HG03442 (cell line): ENCODE measurements around the gene LRIG1.

ENCODE experiments used
- ATAC-seq: cut with Tn5 transposase; IDR thresholded peaks from one replicate; pipeline ENCODE4 v1.9.1; 2021; ENCODE audit warnings: mild to moderate bottlenecking, moderate library complexity; ENCODE audit not compliant: unreplicated experiment

The LRIG1 gene

GRCh38 chr3:66490984-66491383, 9.8 kb downstream of the LRIG1 start:
- ATAC-seq, result no peak

DNA sequence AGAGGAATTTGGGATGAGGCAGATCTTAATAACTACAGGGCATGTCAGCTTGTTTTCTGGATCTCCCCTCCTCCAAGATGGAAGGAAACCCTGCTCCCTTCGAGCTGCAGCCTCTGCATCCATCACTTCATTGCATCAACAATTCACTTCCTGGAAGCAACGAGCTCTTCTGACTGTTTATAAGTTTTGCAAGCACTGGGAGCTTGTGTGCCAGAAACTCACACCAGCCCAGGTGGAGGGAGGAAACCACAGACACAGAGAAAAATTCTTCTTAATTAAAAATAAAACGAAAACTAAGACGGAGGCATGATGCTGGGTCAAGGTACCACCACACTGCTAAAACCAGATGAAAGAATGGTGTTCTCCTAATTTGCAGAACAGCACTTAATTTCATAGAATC, 10.6 kb downstream of the LRIG1 start:
- no peak for ATAC-seq

DNA sequence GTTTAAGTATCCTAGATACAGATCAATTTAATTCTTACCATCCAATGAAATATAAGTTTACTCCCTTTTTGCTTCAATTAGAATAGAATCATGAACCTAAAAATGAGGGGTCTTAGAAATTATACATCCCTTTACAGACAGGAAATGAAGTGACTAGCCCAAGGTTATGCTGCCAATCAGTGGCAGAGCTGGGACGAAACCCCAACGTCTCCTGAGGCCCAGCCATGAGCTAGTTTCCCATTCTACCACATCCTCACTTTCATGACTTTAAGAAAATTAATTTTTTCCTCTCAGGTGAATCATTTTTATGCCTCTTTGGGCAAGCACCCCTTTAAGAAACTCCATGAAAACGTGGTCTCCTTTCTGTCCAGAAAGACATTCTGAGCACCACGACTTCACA, 11.2 kb downstream of the LRIG1 start:
- ATAC-seq, result no peak

DNA sequence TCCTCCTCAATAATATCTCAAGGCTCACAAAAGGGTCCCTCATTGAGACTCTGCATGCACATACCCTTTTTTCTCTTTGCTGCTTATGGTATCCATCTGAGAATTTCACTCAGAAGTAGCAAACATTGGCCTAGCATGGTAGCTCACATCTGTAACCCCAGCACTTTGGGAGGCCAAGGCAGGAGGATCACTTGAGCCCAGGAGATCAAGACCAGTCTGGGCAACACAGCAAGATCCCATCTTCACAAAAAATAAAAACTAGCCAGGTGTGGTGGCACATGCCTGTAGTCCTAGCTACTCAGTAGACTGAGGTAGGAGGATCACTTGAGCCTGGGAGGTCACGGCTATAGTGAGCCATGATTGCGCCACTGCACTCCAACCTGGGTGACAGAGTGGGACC, 11.7 kb downstream of the LRIG1 start:
- no peak for ATAC-seq

GRCh38 chr3:66488492-66488891, 12.3 kb downstream of the LRIG1 start:
- no peak for ATAC-seq

DNA sequence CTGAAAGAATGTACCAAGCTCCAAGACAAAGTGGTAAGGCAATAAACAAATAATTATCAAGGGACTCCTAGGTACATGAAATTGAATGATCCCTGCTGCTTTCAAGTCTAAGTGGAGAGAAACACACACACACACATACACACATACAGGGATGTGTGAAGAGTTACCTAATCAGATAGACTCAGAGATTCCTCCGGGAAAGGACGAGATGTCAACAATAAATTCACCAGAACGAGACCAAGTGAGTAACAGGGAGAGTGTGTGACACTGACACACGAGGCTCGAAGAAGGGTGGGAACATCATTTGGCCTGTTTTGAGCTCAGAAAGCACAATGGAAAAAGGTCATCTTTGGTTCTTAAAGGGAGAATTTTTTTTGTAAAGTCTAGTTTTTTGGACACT, 13.4 kb downstream of the LRIG1 start:
- no peak for ATAC-seq

GRCh38 chr3:66486646-66487045, 14.2 kb downstream of the LRIG1 start:
- no peak for ATAC-seq

DNA sequence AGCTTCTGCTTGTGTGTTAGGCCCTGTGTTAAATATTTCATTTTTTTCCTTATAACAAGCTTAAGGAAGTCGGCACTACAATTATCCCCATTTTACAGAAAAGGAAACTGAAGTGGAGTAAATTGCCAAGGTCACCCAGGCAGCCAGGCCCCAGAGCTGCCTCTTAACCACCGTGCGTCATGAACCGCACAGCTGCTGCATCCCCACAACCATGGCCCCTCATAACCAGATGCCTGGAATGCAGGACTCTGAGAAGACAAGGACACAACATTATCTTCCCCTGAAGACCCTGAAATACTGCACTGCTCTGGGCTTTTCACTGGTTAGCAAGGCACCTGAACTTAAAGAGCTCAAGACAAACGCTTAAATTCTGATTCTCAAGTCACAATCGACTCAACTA, 14.6 kb downstream of the LRIG1 start:
- ATAC-seq, result no peak

DNA sequence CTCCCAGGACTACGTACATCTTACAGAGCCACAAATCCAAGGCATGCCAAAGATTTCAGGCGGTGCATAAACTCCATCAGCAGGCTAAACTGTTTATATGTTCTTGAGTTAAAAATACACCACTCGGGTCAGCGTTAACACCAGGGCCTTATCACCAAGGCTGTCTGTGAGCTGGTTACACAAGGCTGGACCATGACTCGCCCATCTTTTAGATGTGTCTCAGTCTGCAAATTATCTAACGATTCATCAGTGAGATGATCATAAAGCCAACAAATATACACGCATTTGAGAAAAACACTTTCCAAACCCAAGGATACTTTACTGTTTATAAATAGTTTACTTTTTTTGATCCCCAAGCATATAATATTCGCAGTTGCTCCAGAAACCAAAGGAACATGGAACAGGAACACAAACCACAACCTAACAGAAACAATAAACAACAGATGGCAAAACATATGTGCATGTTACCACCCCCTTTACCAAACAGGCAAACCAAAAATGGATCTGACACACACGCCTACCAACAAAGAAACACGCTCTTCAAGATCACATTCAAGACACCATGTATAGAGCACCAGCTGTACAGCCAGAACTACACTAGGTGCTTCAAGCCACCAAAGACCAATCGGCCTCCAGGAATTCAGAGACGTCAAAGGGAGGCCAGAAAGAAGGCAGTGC, 15.4 kb downstream of the LRIG1 start:
- no peak for ATAC-seq

- ATAC-seq, result no peak
These were observed 16.5 kb downstream of the LRIG1 start for GRCh38 chr3:66484106-66484844.

DNA sequence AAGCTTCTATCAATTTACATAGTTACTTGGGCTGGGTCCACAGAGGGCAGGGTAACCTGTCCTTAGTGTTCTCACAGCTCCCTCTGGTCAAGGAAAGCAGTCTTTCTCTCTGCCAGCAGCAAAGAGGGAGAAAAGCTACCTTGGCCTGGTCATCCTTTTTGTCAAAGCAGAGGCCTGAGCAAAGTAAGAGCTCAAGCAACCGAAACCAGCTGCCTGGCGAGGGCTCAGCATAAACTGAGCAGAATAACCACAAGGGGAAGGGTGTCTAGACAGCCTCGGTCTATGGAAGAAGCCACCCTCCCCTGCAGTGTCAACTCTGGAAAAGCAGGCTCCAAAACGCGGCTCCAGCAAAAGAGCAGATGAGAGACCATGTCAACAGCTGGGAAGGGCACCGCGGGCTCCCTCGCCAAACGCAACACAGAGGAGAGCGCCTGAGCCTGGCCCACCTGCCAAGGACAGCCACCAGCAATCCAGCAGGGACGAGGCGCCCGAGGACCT, 17.4 kb downstream of the LRIG1 start:
- ATAC-seq, result no peak

DNA sequence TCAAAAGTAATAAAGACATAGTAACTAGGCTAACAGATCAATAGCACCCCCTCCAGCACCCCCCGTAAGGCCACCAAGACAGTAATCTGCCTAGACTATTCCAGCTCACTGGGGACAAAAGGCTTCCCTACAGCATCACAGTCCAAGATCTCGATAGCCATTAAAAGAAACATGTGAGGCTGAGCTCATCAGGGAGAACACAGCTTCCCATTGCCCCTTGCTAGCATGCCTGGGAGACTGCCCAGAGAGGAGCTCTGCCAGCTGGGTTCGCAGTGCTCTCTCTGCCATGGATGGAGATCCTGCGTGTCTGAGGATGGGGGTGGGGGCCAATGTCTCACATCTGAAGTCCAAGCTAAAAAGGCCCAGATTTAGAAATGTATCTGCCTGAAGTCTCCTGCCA, 17.8 kb downstream of the LRIG1 start:
- no peak for ATAC-seq

DNA sequence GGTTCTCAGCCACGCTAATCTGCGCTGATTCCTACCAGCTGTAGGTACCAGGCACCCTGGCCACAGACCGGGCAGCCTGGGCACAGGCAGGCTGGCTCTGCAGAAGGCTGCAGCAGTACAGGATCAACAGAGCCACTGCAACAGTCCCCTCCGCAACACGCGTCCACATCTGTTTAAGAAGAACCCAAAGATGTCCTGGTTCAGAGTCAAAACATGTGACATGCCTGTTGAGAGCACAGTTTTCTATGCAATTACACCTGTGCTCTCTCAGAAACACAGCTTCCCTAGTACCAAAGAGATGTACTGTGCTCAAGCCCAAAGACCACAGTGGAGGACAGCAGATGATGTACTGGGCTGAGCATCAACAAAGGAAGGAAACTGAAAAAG, 18.8 kb downstream of the LRIG1 start:
- no peak for ATAC-seq

DNA sequence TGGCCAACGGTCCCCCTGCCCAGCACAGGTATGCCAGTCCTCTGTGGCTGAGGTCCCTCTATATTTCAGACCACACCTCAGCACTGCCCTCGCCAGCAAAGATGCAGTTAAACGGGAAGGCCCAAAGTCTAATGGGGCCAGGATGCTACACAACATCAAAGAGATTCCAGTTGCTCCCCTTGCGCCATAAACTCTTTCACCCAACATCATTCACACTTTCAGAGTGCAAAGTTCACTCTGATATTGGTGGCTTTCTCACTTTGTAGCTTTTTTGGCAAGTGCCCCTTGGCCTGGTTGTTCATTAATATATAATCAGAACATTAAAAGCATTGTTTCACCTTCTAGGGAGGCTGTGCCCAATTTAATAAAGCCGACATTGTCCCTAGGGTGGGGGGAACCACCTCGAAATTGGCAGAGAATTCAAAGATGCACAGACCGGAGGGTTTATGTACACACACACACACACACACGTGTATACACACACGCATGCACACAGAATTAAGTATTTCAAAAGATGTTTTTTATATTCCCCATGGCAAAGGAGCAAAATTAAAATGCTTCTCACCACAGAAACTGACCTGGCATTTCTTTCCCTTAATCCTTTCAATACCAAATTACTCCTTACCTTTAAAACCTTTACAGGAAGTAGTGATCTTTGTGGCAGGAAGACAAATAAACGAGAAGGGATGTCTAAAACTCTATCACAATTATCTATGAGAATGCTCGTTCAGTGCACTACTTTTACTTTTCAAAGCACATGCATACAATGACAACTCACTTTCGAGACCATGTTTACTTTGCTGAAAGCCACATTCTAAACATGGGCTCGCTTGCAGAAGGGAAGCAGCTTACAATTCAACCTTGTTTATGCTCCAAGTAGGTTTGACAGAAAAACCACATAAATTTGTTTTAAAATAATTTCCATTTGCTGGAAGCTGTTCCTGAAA, 19.5 kb downstream of the LRIG1 start:
- ATAC-seq, result no peak

DNA sequence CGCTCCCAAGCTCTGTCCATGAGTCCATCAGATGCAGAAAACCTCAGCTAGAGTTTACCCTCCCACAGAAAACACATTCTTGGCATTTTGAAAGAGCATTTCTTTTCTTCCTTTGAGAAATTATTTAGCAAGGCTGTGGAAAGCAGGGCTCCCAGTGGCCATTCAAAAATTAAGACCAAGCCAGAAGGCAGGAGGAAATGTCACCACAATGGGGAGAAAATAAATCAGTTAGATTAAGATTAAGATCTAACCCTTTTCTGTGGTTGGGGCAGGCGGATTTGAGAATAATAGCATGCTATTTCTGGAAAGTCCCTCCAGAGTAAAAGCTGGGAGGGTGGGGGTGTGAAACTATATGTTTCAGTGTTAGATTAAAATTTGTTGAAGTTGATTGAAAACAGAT, 20.2 kb downstream of the LRIG1 start:
- peak; percentile 34 for ATAC-seq

GRCh38 chr3:66479532-66479947, 21.3 kb downstream of the LRIG1 start:
- ATAC-seq, result peak; percentile 43

DNA sequence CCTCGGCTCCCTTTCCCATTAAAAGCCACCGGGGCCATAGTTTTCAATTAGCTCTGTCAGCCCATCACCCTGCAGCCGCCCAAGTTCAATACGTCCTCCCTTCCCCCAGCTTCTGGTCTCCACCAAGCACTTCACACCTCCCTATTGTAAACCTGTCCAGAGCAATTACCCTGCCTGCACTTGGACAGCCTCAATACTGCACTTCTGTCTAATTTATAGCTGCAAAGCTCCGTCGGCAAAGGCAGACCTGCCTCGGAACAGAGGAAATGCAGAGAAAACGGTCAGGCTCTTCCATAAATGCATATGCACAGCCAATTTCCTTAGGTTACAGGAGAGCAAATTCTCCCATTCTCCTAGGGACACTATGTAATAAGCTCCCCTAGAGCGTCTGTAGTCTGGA, 21.9 kb downstream of the LRIG1 start:
- no peak for ATAC-seq

DNA sequence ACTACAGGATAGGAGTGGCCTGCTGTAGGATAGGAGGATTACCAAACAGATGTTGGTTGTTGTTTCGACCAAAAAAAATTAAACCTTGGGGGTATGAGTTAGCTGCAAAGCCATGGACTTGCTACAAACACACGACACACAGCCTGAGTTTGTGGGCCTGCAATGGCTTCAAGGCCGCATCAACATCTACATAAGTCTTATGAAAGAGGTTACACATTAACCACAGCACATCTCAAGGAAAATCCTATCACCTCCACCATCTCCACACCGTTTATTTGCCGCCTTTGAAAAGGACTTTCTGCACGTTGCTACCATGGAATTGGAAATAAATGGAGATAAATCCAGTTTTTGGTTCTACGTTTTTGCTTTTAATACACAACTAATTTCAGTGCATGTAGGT, 23.0 kb downstream of the LRIG1 start:
- ATAC-seq, result no peak

GRCh38 chr3:66476852-66477381, 23.9 kb downstream of the LRIG1 start:
- no peak for ATAC-seq

DNA sequence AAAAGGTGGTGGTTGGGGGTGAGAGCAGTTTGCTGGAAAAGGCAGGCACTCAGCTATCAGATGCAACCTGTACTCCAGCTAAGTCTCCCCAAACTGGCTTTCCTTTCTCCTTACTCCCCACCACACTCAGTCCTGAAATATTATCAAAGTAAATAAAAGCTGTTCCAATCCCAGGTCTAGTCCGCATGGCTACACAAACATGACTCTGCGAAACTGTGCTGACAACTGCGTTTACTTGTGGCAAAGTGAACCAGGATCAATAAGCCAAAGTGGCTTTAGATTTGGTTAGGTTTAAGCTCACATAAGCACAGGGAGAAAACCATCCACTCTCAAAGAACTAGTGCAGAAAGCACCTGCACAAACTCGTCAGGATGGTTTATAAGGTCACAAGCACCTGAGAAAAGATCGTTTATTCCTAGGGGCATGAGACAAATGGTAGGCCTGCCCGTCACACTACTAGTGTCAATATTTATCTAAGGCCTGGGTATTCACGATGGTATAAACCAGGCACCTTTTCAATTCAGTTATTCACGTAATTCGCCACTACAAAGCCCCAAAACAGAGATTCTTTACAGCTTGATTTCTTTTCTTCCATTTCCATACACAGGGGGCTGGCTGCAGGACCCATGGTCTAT, 25.3 kb downstream of the LRIG1 start:
- ATAC-seq, result no peak

DNA sequence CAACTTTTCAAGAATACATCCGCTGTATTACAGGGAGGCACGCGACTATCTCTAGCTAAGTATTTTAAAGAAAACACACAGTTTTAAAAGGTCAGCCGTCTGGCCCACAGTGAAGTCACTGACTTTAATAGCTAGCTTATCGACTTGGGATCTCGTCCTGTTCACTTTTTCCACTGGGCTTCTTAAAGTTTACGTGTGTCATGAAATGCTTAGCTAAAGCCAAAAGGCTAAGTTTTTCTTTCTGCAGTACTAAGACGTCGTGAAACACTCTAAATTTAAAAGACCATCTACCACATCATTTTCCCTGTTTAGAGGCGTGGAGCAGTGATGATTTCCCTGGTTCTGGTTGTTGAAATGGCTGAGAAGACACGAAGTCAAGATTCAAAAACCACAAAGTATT, 27.1 kb downstream of the LRIG1 start:
- ATAC-seq, result no peak
